SK-N-SH (cell line): Measurements from ENCODE around the gene SMU1. TPM values are rescaled to one million over a fixed set of nuclear protein-coding genes. Genes with fewer than 3 reads are reported as not detected.

Experiments
- CTCF ChIA-PET: fragments of 300-600, 350-600 bp; formaldehyde crosslinking; extraction: SDS; loops from one replicate; lab custom pipeline; 2021; lab: Yijun Ruan, JAX
- POLR2A ChIA-PET: fragments of 350-600 bp; sonication (Branson Sonifier 250); formaldehyde crosslinking; extraction: SDS; loops from one replicate; lab custom pipeline; 2020; ENCODE audit warnings: antibody characterized with exemption, inconsistent platforms; lab: Yijun Ruan, JAX
- DNase-seq: peaks from one replicate; pipeline ENCODE4 v3.0.0; 2012
- H2AFZ ChIP-seq: fragments of 200-600 bp; sonication (generic); 2 replicates; pipeline ENCODE4 v1.8.1; 2016; ENCODE audit warnings: antibody characterized with exemption, mild to moderate bottlenecking, low read depth
- H3F3A ChIP-seq: fragments of 200-600 bp; sonication (generic); replicated peaks from 2 replicates; pipeline ENCODE3; 2016; ENCODE audit warnings: antibody characterized with exemption, mild to moderate bottlenecking; ENCODE audit not compliant: insufficient read depth
- H3K27ac ChIP-seq, 2 experiments: fragments of 200-500 bp in 1 of 2; fragments of 200-600 bp in 1 of 2; sonication (Bioruptor generic) in 1 of 2; sonication (generic), shearing (Covaris generic) in 1 of 2; 2 replicates each; pipeline versions ENCODE4 v1.5.1 to v1.6.1; 2014 to 2016; ENCODE audit warnings: low read depth in 2 of 2, inconsistent platforms in 1 of 2, low read length in 1 of 2, mild to moderate bottlenecking in 1 of 2, mixed read lengths in 1 of 2
- H3K27me3 ChIP-seq: fragments of 200-600 bp; sonication (generic), shearing (Covaris generic); 2 replicates; pipeline ENCODE4 v1.6.1; 2016; ENCODE audit warnings: mixed run types; ENCODE audit not compliant: insufficient read depth
- H3K36me3 ChIP-seq, 2 experiments: fragments of 200-500 bp in 1 of 2; fragments of 200-600 bp in 1 of 2; sonication (Bioruptor generic) in 1 of 2; sonication (generic) in 1 of 2; replicated peaks in 1 of 2; 2 replicates each; pipeline versions ENCODE3 to v1.5.1; 2014 to 2016; ENCODE audit warnings: low read length in 1 of 2, mild to moderate bottlenecking in 1 of 2; ENCODE audit not compliant: insufficient read depth in 2 of 2, control insufficient read depth in 1 of 2
- H3K4me1 ChIP-seq, 2 experiments: fragments of 200-500 bp in 1 of 2; fragments of 200-600 bp in 1 of 2; sonication (Bioruptor generic) in 1 of 2; sonication (generic), shearing (Covaris generic) in 1 of 2; 2 replicates each; pipeline versions ENCODE4 v1.5.1 to v1.6.1; 2014 to 2016; ENCODE audit warnings: low read depth in 1 of 2, low read length in 1 of 2, mixed run types in 1 of 2; ENCODE audit not compliant: insufficient read depth in 2 of 2, control insufficient read depth in 1 of 2
- H3K4me2 ChIP-seq: fragments of 200-600 bp; sonication (generic), shearing (Covaris generic); 2 replicates; pipeline ENCODE4 v1.6.1; 2017; ENCODE audit warnings: mixed run types
- H3K4me3 ChIP-seq, 2 experiments: fragments of 200-500 bp in 1 of 2; fragments of 200-600 bp in 1 of 2; sonication (Bioruptor generic) in 1 of 2; sonication (generic), shearing (Covaris generic) in 1 of 2; 2 replicates each; pipeline versions ENCODE4 v1.5.1 to v1.8.1; 2014 to 2016; ENCODE audit warnings: low read depth in 2 of 2, inconsistent platforms in 1 of 2, low read length in 1 of 2, mild to moderate bottlenecking in 1 of 2, mixed read lengths in 1 of 2, moderate library complexity in 1 of 2
- H3K79me2 ChIP-seq: fragments of 200-600 bp; sonication (generic); 2 replicates; pipeline ENCODE4 v1.8.1; 2017; ENCODE audit warnings: mild to moderate bottlenecking; ENCODE audit not compliant: insufficient read depth
- H3K9ac ChIP-seq: fragments of 200-600 bp; sonication (generic); 2 replicates; pipeline ENCODE4 v1.6.1; 2017; ENCODE audit warnings: mixed run types
- H3K9me2 ChIP-seq: fragments of 200-600 bp; sonication (generic); 2 replicates; pipeline ENCODE4 v1.6.1; 2017; ENCODE audit warnings: mixed run types
- H3K9me3 ChIP-seq: fragments of 200-600 bp; sonication (generic); 2 replicates; pipeline ENCODE4 v1.6.1; 2017; ENCODE audit warnings: mixed run types, mild to moderate bottlenecking, moderate library complexity
- H4K20me1 ChIP-seq: fragments of 200-600 bp; sonication (generic); 2 replicates; pipeline ENCODE4 v1.6.1; 2017; ENCODE audit warnings: mild to moderate bottlenecking, mixed run types; ENCODE audit not compliant: insufficient read depth
- CHD2 ChIP-seq: fragments of 150-350 bp; IDR thresholded peaks from 2 replicates; pipeline ENCODE4 v1.6.1; 2018; ENCODE audit warnings: low read length; ENCODE audit not compliant: partially characterized antibody
- ELF1 ChIP-seq: IDR thresholded peaks from 2 replicates; pipeline ENCODE4 v1.4.0; 2012
- EZH2phosphoT487 ChIP-seq: fragments of 200-600 bp; sonication (generic); IDR thresholded peaks from 2 replicates; pipeline ENCODE4 v1.6.1; 2017; ENCODE audit warnings: low read depth, mixed run types, mild to moderate bottlenecking, antibody characterized with exemption, moderate library complexity, borderline replicate concordance
- FOSL2 ChIP-seq: IDR thresholded peaks from 2 replicates; pipeline ENCODE4 v1.4.0; 2012; ENCODE audit warnings: low read depth, mild to moderate bottlenecking, moderate library complexity, borderline replicate concordance
- FOXJ3 ChIP-seq: sonication (generic); formaldehyde crosslinking; IDR thresholded peaks from 2 replicates; pipeline ENCODE4 v1.5.1; 2020; ENCODE audit warnings: mild to moderate bottlenecking, missing genetic modification reagents
- FOXM1 ChIP-seq: IDR thresholded peaks from 2 replicates; pipeline ENCODE4 v1.4.0; 2012; ENCODE audit warnings: low read depth, mild to moderate bottlenecking
- GATA2 ChIP-seq: sonication (generic); formaldehyde crosslinking; IDR thresholded peaks from 2 replicates; pipeline ENCODE4 v1.5.0; 2020; ENCODE audit warnings: mild to moderate bottlenecking, missing genetic modification reagents
- JUND ChIP-seq: IDR thresholded peaks from 2 replicates; pipeline ENCODE4 v1.4.0; 2012
- MAX ChIP-seq: IDR thresholded peaks from 2 replicates; pipeline ENCODE4 v1.4.0; 2012; ENCODE audit warnings: low read depth
- MEF2A ChIP-seq: IDR thresholded peaks from 2 replicates; pipeline ENCODE4 v1.4.0; 2012; ENCODE audit warnings: low read depth, borderline replicate concordance
- NRF1 ChIP-seq: IDR thresholded peaks from 2 replicates; pipeline ENCODE4 v1.6.1; 2012; ENCODE audit warnings: low read depth, mild to moderate bottlenecking, low read length
- RAD21 ChIP-seq: IDR thresholded peaks from 2 replicates; pipeline ENCODE4 v1.6.1; 2012; ENCODE audit warnings: mild to moderate bottlenecking, low read length
- RCOR1 ChIP-seq: fragments of 150-350 bp; IDR thresholded peaks from 2 replicates; pipeline ENCODE4 v1.6.1; 2017; ENCODE audit warnings: antibody characterized with exemption, low read length
- TEAD4 ChIP-seq: IDR thresholded peaks from 2 replicates; pipeline ENCODE4 v1.4.0; 2012; ENCODE audit warnings: mild to moderate bottlenecking, borderline replicate concordance; ENCODE audit not compliant: insufficient read depth
- YY1 ChIP-seq: IDR thresholded peaks from 2 replicates; pipeline ENCODE4 v1.4.0; 2012; ENCODE audit warnings: low read depth, mild to moderate bottlenecking
- WGBS: methylation state at CpG from one replicate; pipeline ENCODE4 v1.1.6; 2017; ENCODE audit warnings: low lambda C conversion rate; 5-methylcytosine and 5-hydroxymethylcytosine counted together
- polyA plus RNA-seq, 3 experiments: library from polyadenylated mRNA; depleted of rRNA; stranded (reverse); fragments of >200 nt; gene quantifications; 2 replicates each; pipeline ENCODE4 v1.2.3, GENCODE V29; 2012
- TF ChIP-seq, protein P1 (sequence below): fragments of 150-350 bp; IDR thresholded peaks from 2 replicates; pipeline ENCODE4 v1.6.1; 2016; ENCODE audit warnings: mild to moderate bottlenecking, low read depth, low read length
- TF ChIP-seq, protein P2 (sequence below): IDR thresholded peaks from 2 replicates; pipeline ENCODE4; 2012
- TF ChIP-seq, protein P3 (sequence below): IDR thresholded peaks from 2 replicates; pipeline ENCODE4 v1.6.1; 2012; ENCODE audit warnings: mild to moderate bottlenecking, low read depth, low read length, moderate library complexity
- TF ChIP-seq, protein P4 (sequence below): fragments of 200-600 bp; sonication (generic); IDR thresholded peaks from 2 replicates; pipeline ENCODE4 v1.6.1; 2017; ENCODE audit warnings: antibody characterized with exemption, mild to moderate bottlenecking, moderate library complexity

SMU1 gene
- polyA plus RNA-seq, 1 of the 3 experiments (the other 2 are of a cell fraction) = 9.8 TPM

DNA sequence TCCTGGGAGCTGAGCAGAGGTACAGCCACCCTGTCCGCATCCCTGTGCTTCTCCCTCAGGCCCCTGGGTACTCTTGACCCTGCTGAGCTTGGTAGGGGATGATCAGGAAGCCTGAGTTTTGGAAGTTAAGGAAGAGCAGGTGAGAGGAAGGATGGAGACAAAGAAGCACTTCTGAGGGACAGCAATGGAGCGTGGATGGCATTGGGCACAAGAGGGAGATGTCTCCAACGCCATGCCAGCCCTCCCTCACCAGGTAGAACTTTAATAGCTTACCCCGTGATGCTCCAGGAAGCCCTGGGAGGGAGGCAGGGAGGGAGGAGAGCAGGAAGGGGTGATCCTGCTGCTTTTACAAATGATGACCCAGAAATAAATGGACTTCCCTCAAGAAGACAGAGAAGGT, 29.9 kb upstream of the SMU1 start:
- peaks cover 17 to 25% of the 10 kb centered on the region in 2 experiments; a peak in 3 of 4 replicates for H3K4me1 ChIP-seq
- POLR2A ChIA-PET = no interaction called here
- CTCF ChIA-PET = interaction anchor here (0.6 kb wide), 1 partner anchor 128 kb away, joined by 3 read pairs; no protein-coding TSS in a partner anchor

More for the DNA sequence above, 29.9 kb upstream of the SMU1 start:
- WGBS = 79% methylated on average over 4 of the region's 4 CpGs
- no peaks in the 10 kb centered on the region for H3K27me3 ChIP-seq
- DNase-seq = no peak
- H3K9me2 ChIP-seq = no peaks in the 10 kb centered on the region
- H3K27ac ChIP-seq = peak overlapping the region; percentile 75 to 84
- H3K9ac ChIP-seq = no peak overlapping the region
- TF ChIP-seq ELF1 (no peak), GATA2 (CRISPR knock-in tag) (no peak), TEAD4 (no peak), JUND (no peak), CHD2 (no peak), RCOR1 (no peak), FOSL2 (no peak), FOXJ3 (no peak), RAD21 (no peak), MAX (no peak), NRF1 (no peak), FOXM1 (no peak), MEF2A (no peak), YY1 (no peak), EZH2phosphoT487 (no peak)
- TF ChIP-seq, protein P1, sequence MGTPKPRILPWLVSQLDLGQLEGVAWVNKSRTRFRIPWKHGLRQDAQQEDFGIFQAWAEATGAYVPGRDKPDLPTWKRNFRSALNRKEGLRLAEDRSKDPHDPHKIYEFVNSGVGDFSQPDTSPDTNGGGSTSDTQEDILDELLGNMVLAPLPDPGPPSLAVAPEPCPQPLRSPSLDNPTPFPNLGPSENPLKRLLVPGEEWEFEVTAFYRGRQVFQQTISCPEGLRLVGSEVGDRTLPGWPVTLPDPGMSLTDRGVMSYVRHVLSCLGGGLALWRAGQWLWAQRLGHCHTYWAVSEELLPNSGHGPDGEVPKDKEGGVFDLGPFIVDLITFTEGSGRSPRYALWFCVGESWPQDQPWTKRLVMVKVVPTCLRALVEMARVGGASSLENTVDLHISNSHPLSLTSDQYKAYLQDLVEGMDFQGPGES = no peak
- TF ChIP-seq, protein P2, sequence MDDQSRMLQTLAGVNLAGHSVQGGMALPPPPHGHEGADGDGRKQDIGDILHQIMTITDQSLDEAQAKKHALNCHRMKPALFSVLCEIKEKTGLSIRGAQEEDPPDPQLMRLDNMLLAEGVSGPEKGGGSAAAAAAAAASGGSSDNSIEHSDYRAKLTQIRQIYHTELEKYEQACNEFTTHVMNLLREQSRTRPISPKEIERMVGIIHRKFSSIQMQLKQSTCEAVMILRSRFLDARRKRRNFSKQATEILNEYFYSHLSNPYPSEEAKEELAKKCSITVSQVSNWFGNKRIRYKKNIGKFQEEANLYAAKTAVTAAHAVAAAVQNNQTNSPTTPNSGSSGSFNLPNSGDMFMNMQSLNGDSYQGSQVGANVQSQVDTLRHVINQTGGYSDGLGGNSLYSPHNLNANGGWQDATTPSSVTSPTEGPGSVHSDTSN = no peak
- TF ChIP-seq, protein P3, sequence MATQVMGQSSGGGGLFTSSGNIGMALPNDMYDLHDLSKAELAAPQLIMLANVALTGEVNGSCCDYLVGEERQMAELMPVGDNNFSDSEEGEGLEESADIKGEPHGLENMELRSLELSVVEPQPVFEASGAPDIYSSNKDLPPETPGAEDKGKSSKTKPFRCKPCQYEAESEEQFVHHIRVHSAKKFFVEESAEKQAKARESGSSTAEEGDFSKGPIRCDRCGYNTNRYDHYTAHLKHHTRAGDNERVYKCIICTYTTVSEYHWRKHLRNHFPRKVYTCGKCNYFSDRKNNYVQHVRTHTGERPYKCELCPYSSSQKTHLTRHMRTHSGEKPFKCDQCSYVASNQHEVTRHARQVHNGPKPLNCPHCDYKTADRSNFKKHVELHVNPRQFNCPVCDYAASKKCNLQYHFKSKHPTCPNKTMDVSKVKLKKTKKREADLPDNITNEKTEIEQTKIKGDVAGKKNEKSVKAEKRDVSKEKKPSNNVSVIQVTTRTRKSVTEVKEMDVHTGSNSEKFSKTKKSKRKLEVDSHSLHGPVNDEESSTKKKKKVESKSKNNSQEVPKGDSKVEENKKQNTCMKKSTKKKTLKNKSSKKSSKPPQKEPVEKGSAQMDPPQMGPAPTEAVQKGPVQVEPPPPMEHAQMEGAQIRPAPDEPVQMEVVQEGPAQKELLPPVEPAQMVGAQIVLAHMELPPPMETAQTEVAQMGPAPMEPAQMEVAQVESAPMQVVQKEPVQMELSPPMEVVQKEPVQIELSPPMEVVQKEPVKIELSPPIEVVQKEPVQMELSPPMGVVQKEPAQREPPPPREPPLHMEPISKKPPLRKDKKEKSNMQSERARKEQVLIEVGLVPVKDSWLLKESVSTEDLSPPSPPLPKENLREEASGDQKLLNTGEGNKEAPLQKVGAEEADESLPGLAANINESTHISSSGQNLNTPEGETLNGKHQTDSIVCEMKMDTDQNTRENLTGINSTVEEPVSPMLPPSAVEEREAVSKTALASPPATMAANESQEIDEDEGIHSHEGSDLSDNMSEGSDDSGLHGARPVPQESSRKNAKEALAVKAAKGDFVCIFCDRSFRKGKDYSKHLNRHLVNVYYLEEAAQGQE = no peak
- TF ChIP-seq, protein P4, sequence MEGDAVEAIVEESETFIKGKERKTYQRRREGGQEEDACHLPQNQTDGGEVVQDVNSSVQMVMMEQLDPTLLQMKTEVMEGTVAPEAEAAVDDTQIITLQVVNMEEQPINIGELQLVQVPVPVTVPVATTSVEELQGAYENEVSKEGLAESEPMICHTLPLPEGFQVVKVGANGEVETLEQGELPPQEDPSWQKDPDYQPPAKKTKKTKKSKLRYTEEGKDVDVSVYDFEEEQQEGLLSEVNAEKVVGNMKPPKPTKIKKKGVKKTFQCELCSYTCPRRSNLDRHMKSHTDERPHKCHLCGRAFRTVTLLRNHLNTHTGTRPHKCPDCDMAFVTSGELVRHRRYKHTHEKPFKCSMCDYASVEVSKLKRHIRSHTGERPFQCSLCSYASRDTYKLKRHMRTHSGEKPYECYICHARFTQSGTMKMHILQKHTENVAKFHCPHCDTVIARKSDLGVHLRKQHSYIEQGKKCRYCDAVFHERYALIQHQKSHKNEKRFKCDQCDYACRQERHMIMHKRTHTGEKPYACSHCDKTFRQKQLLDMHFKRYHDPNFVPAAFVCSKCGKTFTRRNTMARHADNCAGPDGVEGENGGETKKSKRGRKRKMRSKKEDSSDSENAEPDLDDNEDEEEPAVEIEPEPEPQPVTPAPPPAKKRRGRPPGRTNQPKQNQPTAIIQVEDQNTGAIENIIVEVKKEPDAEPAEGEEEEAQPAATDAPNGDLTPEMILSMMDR = no peak
- peak overlapping the region; percentile 21; the same call in 1 of the 2 replicates for H3K4me2 ChIP-seq
- no peak overlapping the region for H3K4me3 ChIP-seq
- H4K20me1 ChIP-seq = no peaks in the 10 kb centered on the region
- H2AFZ ChIP-seq = no peak overlapping the region
- no peaks in the 10 kb centered on the region for H3K79me2 ChIP-seq
- H3K9me3 ChIP-seq = no peaks in the 10 kb centered on the region
- peaks cover 16% of the 10 kb centered on the region for H3F3A ChIP-seq
- peaks cover 0 to 2% of the 10 kb centered on the region in 2 experiments for H3K36me3 ChIP-seq
